RWPE2 (cell line): Measurements from ENCODE around the gene TH.

Experiments
- ATAC-seq: fragments of 200-7000 bp; cut with Tn5 transposase; 3 replicates; pipeline ENCODE4 v1.9.1; 2021; ENCODE audit warnings: low read depth
- DNase-seq: peaks from one replicate; pipeline ENCODE4 v3.0.0-alpha.2; 2020; ENCODE audit warnings: low spot score
- H3K27ac ChIP-seq: fragments of 450-650 bp; 2 replicates; pipeline ENCODE4 v1.5.1; 2017; ENCODE audit warnings: mild to moderate bottlenecking; ENCODE audit not compliant: poor library complexity, severe bottlenecking
- H3K27me3 ChIP-seq: fragments of 250-450 bp; sonication (Bioruptor Pico); 2 replicates; pipeline ENCODE4 v1.5.1; 2021; ENCODE audit warnings: mild to moderate bottlenecking, moderate library complexity; ENCODE audit not compliant: insufficient read depth, poor library complexity, severe bottlenecking
- H3K36me3 ChIP-seq: fragments of 250-450 bp; sonication (Bioruptor Pico); 2 replicates; pipeline ENCODE4 v1.5.1; 2020; ENCODE audit warnings: low read depth, mild to moderate bottlenecking, moderate library complexity
- H3K4me1 ChIP-seq: fragments of 250-450 bp; sonication (Bioruptor Pico); 2 replicates; pipeline ENCODE4 v1.5.1; 2021; ENCODE audit warnings: mild to moderate bottlenecking, moderate library complexity; ENCODE audit not compliant: insufficient read depth, poor library complexity, severe bottlenecking
- H3K4me3 ChIP-seq: fragments of 250-450 bp; sonication (Bioruptor Pico); 2 replicates; pipeline ENCODE4 v1.5.1; 2021; ENCODE audit warnings: mild to moderate bottlenecking, moderate library complexity; ENCODE audit not compliant: severe bottlenecking
- H3K9me3 ChIP-seq: fragments of 250-450 bp; sonication (Bioruptor Pico); 2 replicates; pipeline ENCODE4 v1.5.1; 2021; ENCODE audit warnings: mild to moderate bottlenecking, moderate library complexity; ENCODE audit not compliant: severe bottlenecking
- CTCF ChIP-seq: fragments of 450-650 bp; IDR thresholded peaks from one replicate; pipeline ENCODE4 v1.5.1; 2017; ENCODE audit warnings: mild to moderate bottlenecking, moderate library complexity; ENCODE audit not compliant: poor library complexity, severe bottlenecking

TH gene

GRCh38 chr11:2147391-2147790, 24.2 kb downstream of the TH start:
- Histone ChIP-seq H3K4me1 (no peaks in the 10 kb centered on the region), H3K27me3 (peaks cover 79% of the 10 kb centered on the region), H3K4me3 (no peak overlapping the region), H3K9me3 (no peaks in the 10 kb centered on the region), H3K27ac (no peak overlapping the region), H3K36me3 (no peaks in the 10 kb centered on the region)
- DNase-seq, result no peak
- no peak for ATAC-seq
- TF ChIP-seq CTCF, result no peak

- Histone ChIP-seq H3K36me3 (no peaks in the 10 kb centered on the region), H3K27me3 (peaks cover 93% of the 10 kb centered on the region), H3K27ac (no peak overlapping the region), H3K4me1 (no peaks in the 10 kb centered on the region), H3K4me3 (no peak overlapping the region), H3K9me3 (no peaks in the 10 kb centered on the region)
- ATAC-seq (no peak), DNase-seq (no peak)
- TF ChIP-seq CTCF, result no peak
These were observed 25.6 kb downstream of the TH start for GRCh38 chr11:2146051-2146450.

GRCh38 chr11:2144544-2145248, 26.9 kb downstream of the TH start:
- ATAC-seq (no peak), DNase-seq (no peak)
- H3K4me1 ChIP-seq, result no peaks in the 10 kb centered on the region
- no peaks in the 10 kb centered on the region for H3K9me3 ChIP-seq
- no peak for TF ChIP-seq CTCF
- H3K4me3 ChIP-seq, result no peak overlapping the region
- no peak overlapping the region for H3K27ac ChIP-seq
- H3K27me3 ChIP-seq, result peaks cover 98% of the 10 kb centered on the region
- H3K36me3 ChIP-seq, result no peaks in the 10 kb centered on the region

GRCh38 chr11:2143799-2144543, 27.6 kb downstream of the TH start:
- Histone ChIP-seq H3K27me3 (peaks cover 94% of the 10 kb centered on the region), H3K4me1 (no peaks in the 10 kb centered on the region), H3K27ac (no peak overlapping the region), H3K9me3 (no peaks in the 10 kb centered on the region), H3K4me3 (no peak overlapping the region), H3K36me3 (no peaks in the 10 kb centered on the region)
- ATAC-seq (0 out of 3 replicates have a peak, but pooled peaks have one; percentile 30), DNase-seq (no peak)
- peak; percentile 46 for TF ChIP-seq CTCF

GRCh38 chr11:2143477-2143798, 28.2 kb downstream of the TH start:
- H3K4me3 ChIP-seq, result no peak overlapping the region
- H3K9me3 ChIP-seq, result no peaks in the 10 kb centered on the region
- ATAC-seq, result no peak
- TF ChIP-seq CTCF, result no peak
- H3K27me3 ChIP-seq, result peaks cover 92% of the 10 kb centered on the region
- no peak for DNase-seq
- no peaks in the 10 kb centered on the region for H3K4me1 ChIP-seq
- no peak overlapping the region for H3K27ac ChIP-seq
- no peaks in the 10 kb centered on the region for H3K36me3 ChIP-seq
